ENCODE measurements around the gene HIVEP3. TPM values are rescaled to one million over a fixed set of nuclear protein-coding genes. Genes with fewer than 3 reads are reported as not detected.
A peak's percentile ranks its signal among the peaks of the same experiment; 100 is the strongest.

Gene HIVEP3
- total RNA-seq, 2 donors from 2014 or later = 8.0 to 27.6 TPM

DNA sequence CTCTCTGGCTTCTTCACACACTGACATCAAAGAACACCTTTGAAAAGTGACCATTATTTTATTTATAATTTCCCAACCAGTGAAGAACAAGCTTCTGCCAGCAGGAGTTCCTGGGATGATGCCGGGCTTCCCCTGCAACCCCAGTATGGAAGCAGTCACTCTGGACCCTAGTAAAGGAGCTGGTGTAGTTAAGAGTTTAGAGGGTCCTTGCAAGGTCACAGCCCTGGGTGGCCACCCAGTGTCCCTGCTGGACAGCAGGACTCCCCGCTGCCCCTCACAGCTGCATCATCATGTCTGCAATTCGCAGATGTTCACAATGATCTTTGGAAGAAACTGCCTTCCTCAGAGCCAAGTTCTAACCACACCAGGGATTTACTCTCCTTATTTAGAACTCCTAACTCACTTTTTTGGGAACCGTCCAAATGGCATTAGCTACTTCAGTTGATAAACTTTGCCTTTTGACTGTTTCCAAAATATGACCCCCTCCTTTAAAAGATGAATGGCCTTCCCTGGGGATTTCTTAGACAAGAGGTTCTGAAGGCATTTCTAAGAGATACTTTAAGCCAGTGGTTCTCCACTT, 90.6 kb downstream of the HIVEP3 start:
- no peak for ATAC-seq (replicated peaks)
- Mint-ChIP-seq H3K36me3 (ENCODE audit: low read depth) (no peaks in the 10 kb centered on the region), H3K9me3 (no peaks in the 10 kb centered on the region), H3K4me3 (no peak overlapping the region), H3K27me3 (no peaks in the 10 kb centered on the region), H3K4me1 (no peaks in the 10 kb centered on the region), H3K27ac (no peak overlapping the region)

- H3K9me3 Mint-ChIP-seq = no peaks in the 10 kb centered on the region
- no peak for ATAC-seq (replicated peaks)
- H3K27me3 Mint-ChIP-seq = no peaks in the 10 kb centered on the region
- H3K4me3 Mint-ChIP-seq = no peak overlapping the region
- peaks cover 11% of the 10 kb centered on the region for H3K4me1 Mint-ChIP-seq
- H3K36me3 Mint-ChIP-seq (ENCODE audit: low read depth) = no peaks in the 10 kb centered on the region
- no peak overlapping the region for H3K27ac Mint-ChIP-seq
Observed at GRCh38 chr1:41823471-41823870, 95.3 kb downstream of the HIVEP3 start.

- H3K36me3 Mint-ChIP-seq (ENCODE audit: low read depth) = no peaks in the 10 kb centered on the region
- ATAC-seq (replicated peaks) = no peak
- no peaks in the 10 kb centered on the region for H3K27me3 Mint-ChIP-seq
- H3K27ac Mint-ChIP-seq = no peak overlapping the region
- H3K9me3 Mint-ChIP-seq = no peaks in the 10 kb centered on the region
- peaks cover 11% of the 10 kb centered on the region for H3K4me1 Mint-ChIP-seq
- H3K4me3 Mint-ChIP-seq = no peak overlapping the region
Observed at GRCh38 chr1:41822866-41823265, 95.9 kb downstream of the HIVEP3 start.

- Mint-ChIP-seq H3K27me3 (no peaks in the 10 kb centered on the region), H3K27ac (no peak overlapping the region)
Observed at GRCh38 chr1:41819843-41820242, 98.9 kb downstream of the HIVEP3 start.

DNA sequence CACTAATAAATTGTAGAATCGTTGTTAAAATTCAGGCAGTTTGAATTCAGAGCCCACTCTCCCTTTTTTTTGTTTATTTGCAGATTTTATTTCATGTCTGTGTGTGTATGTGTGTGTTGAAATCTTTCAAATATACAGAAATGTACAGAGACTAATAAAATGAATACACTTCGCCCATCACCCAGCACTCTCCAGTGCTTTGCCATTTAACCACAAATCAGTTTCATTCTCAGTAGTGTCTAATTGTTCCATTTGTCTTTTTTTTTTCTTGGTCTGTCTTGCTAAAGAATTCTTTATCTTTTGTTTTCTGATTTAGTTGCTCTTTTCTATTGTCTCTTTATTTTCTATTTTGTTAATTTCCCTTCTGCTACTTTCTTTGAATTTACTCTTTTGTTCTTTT, 99.7 kb downstream of the HIVEP3 start:
- H3K36me3 Mint-ChIP-seq (ENCODE audit: low read depth) = no peaks in the 10 kb centered on the region
- H3K4me1 Mint-ChIP-seq = peaks cover 15% of the 10 kb centered on the region
- H3K4me3 Mint-ChIP-seq = no peak overlapping the region
- H3K27me3 Mint-ChIP-seq = no peaks in the 10 kb centered on the region
- H3K9me3 Mint-ChIP-seq = no peaks in the 10 kb centered on the region
- no peak for ATAC-seq (replicated peaks)
- H3K27ac Mint-ChIP-seq = peak overlapping the region; percentile 36

More at GRCh38 chr1:41819843-41820242, 98.9 kb downstream of the HIVEP3 start:
- Mint-ChIP-seq H3K4me3 (no peak overlapping the region), H3K36me3 (ENCODE audit: low read depth) (no peaks in the 10 kb centered on the region), H3K4me1 (peaks cover 15% of the 10 kb centered on the region), H3K9me3 (no peaks in the 10 kb centered on the region)
- no peak for ATAC-seq (replicated peaks)

DNA sequence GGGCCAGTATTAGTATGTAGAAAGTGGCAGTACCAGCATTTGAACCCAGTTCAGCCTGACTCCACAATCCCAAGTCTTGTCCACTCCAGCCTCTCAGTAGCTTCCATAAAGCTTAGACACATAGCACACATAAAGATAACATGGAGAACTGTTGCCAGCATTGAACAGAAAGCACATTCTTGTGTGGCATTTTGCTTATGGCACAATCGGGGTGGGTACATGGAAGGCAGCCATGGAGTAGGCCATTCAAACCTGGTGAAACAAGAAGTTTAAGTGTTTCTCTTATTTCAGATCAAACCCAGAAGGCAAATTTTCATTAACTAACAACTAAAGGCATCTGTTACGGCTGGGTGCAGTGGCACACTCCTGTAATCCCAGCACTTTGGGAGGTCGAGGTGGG, 102.7 kb downstream of the HIVEP3 start:
- Mint-ChIP-seq H3K4me1 (peaks cover 25% of the 10 kb centered on the region), H3K36me3 (ENCODE audit: low read depth) (no peaks in the 10 kb centered on the region), H3K27me3 (no peaks in the 10 kb centered on the region), H3K4me3 (no peak overlapping the region), H3K9me3 (no peaks in the 10 kb centered on the region), H3K27ac (no peak overlapping the region)
- ATAC-seq (replicated peaks) = no peak

- Mint-ChIP-seq H3K9me3 (no peaks in the 10 kb centered on the region), H3K27me3 (no peaks in the 10 kb centered on the region), H3K4me3 (no peak overlapping the region), H3K27ac (no peak overlapping the region), H3K36me3 (ENCODE audit: low read depth) (no peaks in the 10 kb centered on the region), H3K4me1 (peaks cover 40% of the 10 kb centered on the region)
- ATAC-seq (replicated peaks) = no peak
Observed at GRCh38 chr1:41813755-41814745, 104.7 kb downstream of the HIVEP3 start.

DNA sequence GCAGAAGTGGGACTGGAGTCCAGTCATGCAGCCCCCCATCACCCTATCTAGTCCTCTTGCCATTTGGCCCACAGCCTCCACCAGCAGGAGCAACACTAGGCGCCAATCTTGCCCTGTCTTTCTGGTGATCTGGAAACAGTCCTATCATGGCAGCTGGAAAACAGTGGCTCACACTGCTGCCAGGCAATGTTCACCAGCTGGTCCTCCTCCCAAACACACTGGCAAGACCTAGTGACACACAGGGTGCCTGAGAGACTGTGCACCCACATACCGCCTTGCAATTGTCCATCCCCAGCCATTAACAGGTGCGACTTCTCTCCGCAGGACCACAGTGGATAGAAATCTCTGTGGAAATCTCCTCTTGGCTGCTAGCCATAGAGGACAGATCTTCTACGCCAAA, 105.5 kb downstream of the HIVEP3 start:
- Mint-ChIP-seq H3K9me3 (no peaks in the 10 kb centered on the region), H3K4me1 (peaks cover 42% of the 10 kb centered on the region), H3K27me3 (no peaks in the 10 kb centered on the region), H3K27ac (no peak overlapping the region), H3K36me3 (ENCODE audit: low read depth) (no peaks in the 10 kb centered on the region), H3K4me3 (no peak overlapping the region)
- ATAC-seq (replicated peaks) = no peak

DNA sequence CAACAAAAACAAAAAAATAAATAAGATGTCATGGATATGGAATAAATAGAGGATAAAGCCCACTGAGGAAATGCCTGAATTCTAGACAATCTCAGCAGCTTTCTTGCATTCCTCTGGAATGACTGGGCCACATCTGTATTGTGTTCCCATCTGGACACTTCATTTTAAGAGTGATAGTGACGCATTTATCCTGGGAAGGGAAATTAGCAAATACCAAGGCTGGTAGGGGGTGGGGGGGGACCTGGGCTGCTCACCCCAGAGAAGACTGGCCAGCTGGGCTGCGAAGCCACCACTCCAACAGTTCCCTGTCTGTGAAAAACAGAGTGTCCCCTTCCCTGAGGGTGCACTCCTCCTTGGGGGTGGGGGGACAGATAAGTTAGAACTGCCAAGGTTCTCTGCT, 106.3 kb downstream of the HIVEP3 start:
- Mint-ChIP-seq H3K27ac (no peak overlapping the region), H3K4me1 (peaks cover 50% of the 10 kb centered on the region), H3K9me3 (no peaks in the 10 kb centered on the region), H3K27me3 (no peaks in the 10 kb centered on the region), H3K36me3 (ENCODE audit: low read depth) (no peaks in the 10 kb centered on the region), H3K4me3 (peak overlapping the region; percentile 60)
- ATAC-seq (replicated peaks) = no peak

GRCh38 chr1:41812051-41812450, 106.7 kb downstream of the HIVEP3 start:
- peak overlapping the region; percentile 60 for H3K4me3 Mint-ChIP-seq
- H3K27me3 Mint-ChIP-seq = no peaks in the 10 kb centered on the region
- ATAC-seq (replicated peaks) = peak; percentile 67
- H3K36me3 Mint-ChIP-seq (ENCODE audit: low read depth) = no peaks in the 10 kb centered on the region
- no peak overlapping the region for H3K27ac Mint-ChIP-seq
- H3K9me3 Mint-ChIP-seq = no peaks in the 10 kb centered on the region
- H3K4me1 Mint-ChIP-seq = peaks cover 54% of the 10 kb centered on the region

- Mint-ChIP-seq H3K9me3 (no peaks in the 10 kb centered on the region), H3K27ac (peak overlapping the region; percentile 61), H3K27me3 (no peaks in the 10 kb centered on the region), H3K4me3 (peak overlapping the region; percentile 60), H3K36me3 (ENCODE audit: low read depth) (no peaks in the 10 kb centered on the region), H3K4me1 (peaks cover 58% of the 10 kb centered on the region)
- ATAC-seq (replicated peaks) = peak; percentile 84
Observed at GRCh38 chr1:41811051-41811795, 107.5 kb downstream of the HIVEP3 start.

DNA sequence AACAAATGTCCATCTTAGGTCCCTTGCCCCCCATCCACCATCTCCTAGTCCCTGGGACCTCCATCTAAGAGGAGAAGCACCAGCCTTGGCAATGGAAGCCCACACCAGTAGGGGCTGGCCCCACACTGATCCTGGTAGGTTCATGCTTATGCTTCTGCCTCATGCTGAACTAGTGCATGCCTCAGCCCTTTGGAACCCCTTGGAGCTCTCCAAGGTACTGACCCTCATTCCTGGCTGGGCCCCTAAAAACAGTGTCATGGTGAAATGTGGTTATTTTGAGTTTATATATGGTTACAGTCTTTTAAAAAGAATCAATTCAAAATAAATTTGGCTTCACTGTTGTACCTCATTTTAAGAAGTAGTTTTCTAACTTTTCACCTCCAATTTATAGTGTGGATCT, 108.3 kb downstream of the HIVEP3 start:
- Mint-ChIP-seq H3K27me3 (no peaks in the 10 kb centered on the region), H3K9me3 (no peaks in the 10 kb centered on the region), H3K36me3 (ENCODE audit: low read depth) (no peaks in the 10 kb centered on the region), H3K4me1 (peaks cover 66% of the 10 kb centered on the region), H3K27ac (no peak overlapping the region), H3K4me3 (peak overlapping the region; percentile 60)
- no peak for ATAC-seq (replicated peaks)

GRCh38 chr1:41809692-41810091, 109.0 kb downstream of the HIVEP3 start:
- no peaks in the 10 kb centered on the region for H3K27me3 Mint-ChIP-seq
- no peaks in the 10 kb centered on the region for H3K9me3 Mint-ChIP-seq
- peaks cover 70% of the 10 kb centered on the region for H3K4me1 Mint-ChIP-seq
- H3K4me3 Mint-ChIP-seq = peak overlapping the region; percentile 46
- no peak overlapping the region for H3K27ac Mint-ChIP-seq
- ATAC-seq (replicated peaks) = peak; percentile 15
- no peaks in the 10 kb centered on the region for H3K36me3 Mint-ChIP-seq (ENCODE audit: low read depth)

DNA sequence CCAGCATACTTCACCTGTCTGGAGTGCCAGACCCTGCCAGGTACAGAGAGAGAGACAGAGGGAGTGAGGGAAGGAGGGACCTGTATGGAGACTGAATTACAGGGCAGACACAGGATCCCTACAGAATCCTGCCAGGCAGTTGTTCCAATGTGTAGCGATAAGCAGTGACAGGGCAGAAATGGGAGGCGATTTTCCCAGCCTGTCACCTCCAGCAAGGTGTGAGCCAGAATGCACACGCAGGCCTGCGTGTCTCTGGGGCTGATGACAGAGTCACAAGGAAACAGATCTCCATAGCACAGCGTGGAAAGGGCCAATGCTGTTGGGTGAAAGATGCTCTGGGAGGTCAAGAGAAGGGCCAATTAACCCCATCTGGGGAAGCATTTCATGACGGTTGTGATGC, 111.3 kb downstream of the HIVEP3 start:
- H3K9me3 Mint-ChIP-seq = no peaks in the 10 kb centered on the region
- H3K27ac Mint-ChIP-seq = peak overlapping the region; percentile 88
- no peak for ATAC-seq (replicated peaks)
- H3K36me3 Mint-ChIP-seq (ENCODE audit: low read depth) = no peaks in the 10 kb centered on the region
- H3K27me3 Mint-ChIP-seq = no peaks in the 10 kb centered on the region
- H3K4me1 Mint-ChIP-seq = peaks cover 91% of the 10 kb centered on the region
- H3K4me3 Mint-ChIP-seq = peak overlapping the region; percentile 86
